ENCODE measurements around the gene MACROH2A1.
A peak's percentile ranks its signal among the peaks of the same experiment; 100 is the strongest.

Gene MACROH2A1

GRCh38 chr5:135398160-135398854, 724 bp downstream of the MACROH2A1 start:
- DNase-seq (ENCODE audit: low read depth in 2 of 3, low spot score in 2 of 3): peak in 2 of 3 experiments; percentile 19 to 27

- DNase-seq (ENCODE audit: low read depth in 2 of 3, low spot score in 2 of 3): no peak
Observed at GRCh38 chr5:135397084-135397483, 1.9 kb downstream of the MACROH2A1 start.

- DNase-seq (ENCODE audit: low read depth in 2 of 3, low spot score in 2 of 3): no peak
Observed at GRCh38 chr5:135396459-135397055, 2.5 kb downstream of the MACROH2A1 start.

- no peak for DNase-seq (ENCODE audit: low read depth in 2 of 3, low spot score in 2 of 3)
Observed at GRCh38 chr5:135395866-135396265, 3.2 kb downstream of the MACROH2A1 start.

DNA sequence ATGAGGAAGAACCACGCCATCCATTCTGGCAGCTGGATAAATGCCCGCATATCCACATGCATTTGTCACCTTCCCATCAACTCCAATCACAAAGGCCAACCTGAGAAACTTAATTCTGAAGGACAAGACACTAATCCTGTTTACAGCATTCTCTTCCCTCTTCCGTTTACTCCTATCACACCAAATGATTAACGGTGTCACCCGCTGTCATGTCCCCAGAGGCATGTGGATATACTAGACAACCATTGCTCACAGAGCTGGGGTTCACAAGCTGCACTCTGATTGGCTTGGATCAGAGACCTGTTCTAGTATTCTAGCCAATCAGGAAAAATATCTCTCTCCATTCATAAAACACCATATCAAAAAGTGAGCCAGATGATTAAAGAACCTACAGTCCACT, 3.6 kb downstream of the MACROH2A1 start:
- no peak for DNase-seq (ENCODE audit: low read depth in 2 of 3, low spot score in 2 of 3)

DNA sequence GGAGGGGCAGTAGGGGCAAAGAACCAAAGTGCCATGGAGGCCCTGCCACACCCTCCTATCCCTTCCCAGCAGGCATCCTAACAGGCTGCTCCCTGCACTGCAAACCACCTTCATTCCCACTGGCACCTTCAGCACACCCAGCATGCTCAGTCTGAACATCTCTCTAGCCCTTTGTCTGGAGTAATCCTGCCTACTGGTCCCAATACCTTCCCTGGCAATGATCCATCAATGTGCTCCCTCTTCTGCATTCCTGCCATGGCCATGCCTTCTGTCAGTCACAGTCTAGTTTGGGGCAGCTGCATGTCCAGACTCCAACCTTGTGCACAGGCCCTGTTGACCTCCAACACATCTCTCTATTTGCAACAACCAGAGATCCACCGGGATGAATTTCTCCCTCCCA, 4.9 kb downstream of the MACROH2A1 start:
- DNase-seq (ENCODE audit: low read depth in 2 of 3, low spot score in 2 of 3): no peak

GRCh38 chr5:135393691-135394090, 5.3 kb downstream of the MACROH2A1 start:
- no peak for DNase-seq (ENCODE audit: low read depth in 2 of 3, low spot score in 2 of 3)

DNA sequence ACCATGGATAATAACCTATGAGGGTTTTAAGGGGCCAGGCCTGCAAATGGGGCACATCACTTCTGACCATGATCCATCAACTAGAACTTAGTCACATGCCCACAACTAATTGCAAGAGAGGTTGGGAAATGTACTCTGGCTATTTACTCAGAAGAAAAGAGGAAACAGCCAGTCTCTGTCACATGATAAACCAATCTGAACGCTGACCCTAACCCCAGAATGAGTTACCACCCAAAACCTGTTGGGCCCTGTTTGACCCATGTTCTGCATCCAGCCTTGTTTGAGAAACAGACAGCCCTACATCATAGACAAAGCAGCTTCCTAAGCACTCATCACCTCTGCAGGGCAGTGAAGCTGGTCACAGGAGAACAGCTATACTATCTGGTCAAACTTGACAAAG, 5.8 kb downstream of the MACROH2A1 start:
- DNase-seq (ENCODE audit: low read depth in 2 of 3, low spot score in 2 of 3): no peak

DNA sequence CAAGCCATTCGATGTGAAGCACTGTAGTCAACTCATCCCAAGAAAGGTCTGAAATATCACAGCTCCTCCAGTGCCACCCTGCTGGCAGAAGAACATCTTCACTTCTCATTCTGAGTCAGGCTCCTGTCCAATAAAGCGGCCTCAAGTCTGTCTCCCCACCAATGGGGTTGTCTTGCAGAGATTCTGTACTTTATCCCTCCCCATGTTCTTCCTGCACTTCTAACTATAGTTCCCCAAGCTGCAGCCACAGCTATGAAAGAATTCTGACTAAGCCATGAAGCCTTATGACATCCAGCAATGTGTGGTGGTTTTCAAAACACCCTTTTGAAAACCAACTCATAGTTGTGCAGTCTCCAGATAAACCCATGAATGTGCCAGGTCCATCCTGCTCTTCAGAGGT, 6.8 kb downstream of the MACROH2A1 start:
- no peak for DNase-seq (ENCODE audit: low read depth in 2 of 3, low spot score in 2 of 3)

- DNase-seq (ENCODE audit: low read depth in 2 of 3, low spot score in 2 of 3): no peak
Observed at GRCh38 chr5:135391869-135392255, 7.2 kb downstream of the MACROH2A1 start.

- DNase-seq (ENCODE audit: low read depth in 2 of 3, low spot score in 2 of 3): no peak
Observed at GRCh38 chr5:135391116-135391868, 7.7 kb downstream of the MACROH2A1 start.

DNA sequence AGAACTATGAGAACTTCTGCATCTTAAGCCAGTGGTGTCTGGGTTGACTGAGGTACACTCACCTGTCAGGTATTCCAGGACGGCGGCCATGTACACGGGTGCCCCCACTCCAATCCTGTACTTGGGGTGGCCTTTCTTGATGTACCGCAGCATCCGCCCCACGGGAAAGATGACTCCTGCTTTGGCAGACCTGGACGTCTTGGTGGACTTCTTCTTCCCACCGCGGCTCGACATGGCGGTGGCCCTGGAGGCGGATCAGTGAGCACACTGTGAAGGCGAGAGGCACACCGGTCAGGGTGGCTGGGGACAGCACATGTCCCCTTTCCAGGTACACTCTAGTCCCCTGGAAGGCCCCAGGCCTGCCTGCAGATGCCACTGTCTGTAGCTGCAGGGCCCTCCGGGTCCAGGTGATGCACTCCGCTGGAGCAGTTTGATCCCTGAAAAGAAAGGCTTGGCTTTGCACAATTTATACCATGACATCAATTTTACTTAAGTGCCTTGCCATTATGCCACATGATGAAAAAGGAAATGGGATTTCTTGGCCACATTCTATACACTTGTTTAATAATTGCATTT, 10.1 kb downstream of the MACROH2A1 start:
- DNase-seq (ENCODE audit: low read depth in 2 of 3, low spot score in 2 of 3): no peak

DNA sequence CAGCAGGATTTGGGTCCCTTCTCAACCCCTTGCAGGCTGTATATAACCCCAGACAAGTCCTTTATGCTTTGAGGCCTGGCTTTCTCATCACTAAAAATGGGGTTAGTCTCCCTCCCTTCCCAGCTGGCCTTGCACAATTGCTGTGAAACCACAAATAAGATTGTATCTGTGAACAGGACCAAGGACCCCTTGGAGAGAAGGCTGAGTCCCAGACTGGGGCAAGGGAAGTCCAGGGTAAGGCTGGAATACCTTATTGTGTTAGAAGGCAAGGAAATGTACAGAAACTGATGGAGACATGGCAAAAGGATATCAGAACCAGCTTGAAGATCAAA, 11.4 kb downstream of the MACROH2A1 start:
- DNase-seq (ENCODE audit: low read depth in 2 of 3, low spot score in 2 of 3): no peak

- DNase-seq (ENCODE audit: low read depth in 2 of 3, low spot score in 2 of 3): no peak
Observed at GRCh38 chr5:135386886-135387628, 12.0 kb downstream of the MACROH2A1 start.

GRCh38 chr5:135386096-135386495, 12.9 kb downstream of the MACROH2A1 start:
- DNase-seq (ENCODE audit: low read depth in 2 of 3, low spot score in 2 of 3): no peak

DNA sequence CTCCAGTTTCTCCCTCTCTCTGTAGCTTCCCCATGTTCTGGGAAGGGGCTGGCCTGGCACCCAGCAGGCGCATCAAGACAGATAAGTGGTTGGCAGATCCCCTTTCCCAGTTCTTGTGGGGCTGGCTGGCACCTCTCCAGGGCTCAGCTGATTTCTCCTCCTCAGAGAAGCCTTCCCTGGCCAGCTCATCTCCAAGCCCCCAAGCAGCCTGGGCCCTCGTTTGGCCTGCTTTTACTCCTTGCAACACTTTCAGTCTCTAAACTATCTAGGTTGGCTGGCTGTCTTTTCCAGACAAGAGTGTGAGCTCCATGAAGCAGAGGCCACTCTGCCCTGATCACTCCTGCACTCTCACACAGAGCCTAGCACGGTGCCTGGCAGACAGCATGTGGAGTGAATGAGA, 13.5 kb downstream of the MACROH2A1 start:
- no peak for DNase-seq (ENCODE audit: low read depth in 2 of 3, low spot score in 2 of 3)

GRCh38 chr5:135384898-135385297, 14.1 kb downstream of the MACROH2A1 start:
- DNase-seq (ENCODE audit: low read depth in 2 of 3, low spot score in 2 of 3): no peak

GRCh38 chr5:135383803-135384495, 15.1 kb downstream of the MACROH2A1 start:
- DNase-seq (ENCODE audit: low read depth in 2 of 3, low spot score in 2 of 3): no peak

- DNase-seq (ENCODE audit: low read depth in 2 of 3, low spot score in 2 of 3): no peak
Observed at GRCh38 chr5:135382981-135383380, 16.1 kb downstream of the MACROH2A1 start.

DNA sequence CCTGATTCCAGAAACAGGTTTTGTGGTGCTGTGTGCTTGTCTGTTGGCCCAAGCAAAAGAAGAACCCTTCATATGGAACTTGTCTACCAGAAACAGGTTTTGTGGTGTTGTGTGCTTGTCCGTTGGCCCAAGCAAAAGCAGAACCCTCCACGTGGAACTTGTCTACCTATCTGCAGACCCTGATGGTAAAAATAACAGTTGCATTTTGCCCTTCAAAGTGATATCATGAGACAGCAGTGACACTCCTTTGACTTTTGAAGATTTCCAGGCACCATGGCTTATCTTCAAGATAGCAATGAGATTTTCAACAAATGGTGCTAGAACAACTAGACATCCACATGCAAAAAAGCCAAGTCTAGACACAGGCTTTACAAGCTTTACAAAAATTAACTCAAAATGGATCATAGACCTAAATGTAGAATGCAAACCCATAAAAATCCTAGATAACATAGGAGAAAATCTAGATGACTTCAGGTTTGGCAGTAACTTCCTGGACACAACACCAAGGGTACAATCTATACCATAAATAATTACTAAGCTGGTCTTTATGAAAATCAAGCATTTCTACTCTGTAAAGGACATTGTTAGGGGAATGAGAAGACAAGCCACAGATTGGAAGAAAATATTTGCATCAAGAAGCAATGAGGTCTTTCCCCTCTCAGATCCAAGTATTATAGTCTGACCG, 16.8 kb downstream of the MACROH2A1 start:
- no peak for DNase-seq (ENCODE audit: low read depth in 2 of 3, low spot score in 2 of 3)

Data from activated CD8-positive, alpha-beta memory T cell treated with anti-CD3 and anti-CD28 coated beads for 48 hours (primary cell).